ENCODE measurements around the gene NELFCD.
"Not testable (repeated sequence)": the region's sequence is repeated elsewhere in the genome, so short reads cannot be mapped to it uniquely, and the experiment has no call there.

NELFCD gene

GRCh38 chr20:58975353-58975752 is 5.7 kb upstream of the NELFCD start:
- no peak for DNase-seq

GRCh38 chr20:58976061-58976730 is 4.9 kb upstream of the NELFCD start:
- no peak for DNase-seq

- DNase-seq, result no peak
Measured at GRCh38 chr20:58978351-58979190, 2.5 kb upstream of the NELFCD start.

- peak; percentile 43 for DNase-seq
Measured at GRCh38 chr20:58981628-58982364, 740 bp downstream of the NELFCD start.

- no peak for DNase-seq
Measured at GRCh38 chr20:58982406-58983114, 1.5 kb downstream of the NELFCD start.

GRCh38 chr20:58983115-58983468 is 2.0 kb downstream of the NELFCD start:
- not testable (repeated sequence) for DNase-seq

GRCh38 chr20:58984691-58985090 is 3.6 kb downstream of the NELFCD start:
- no peak for DNase-seq

- no peak for DNase-seq
Measured at GRCh38 chr20:58985656-58986055, 4.6 kb downstream of the NELFCD start.

- no peak for DNase-seq
Measured at GRCh38 chr20:58986286-58986967, 5.4 kb downstream of the NELFCD start.

GRCh38 chr20:58986968-58987517 is 6.0 kb downstream of the NELFCD start:
- no peak for DNase-seq

- DNase-seq, result no peak
Measured at GRCh38 chr20:58987790-58988564, 6.9 kb downstream of the NELFCD start.

- no peak for DNase-seq
Measured at GRCh38 chr20:58988565-58988882, 7.5 kb downstream of the NELFCD start.

- no peak for DNase-seq
Measured at GRCh38 chr20:58989196-58989595, 8.1 kb downstream of the NELFCD start.

GRCh38 chr20:58990651-58991445 is 9.8 kb downstream of the NELFCD start:
- DNase-seq, result no peak

GRCh38 chr20:58991715-58992114 is 10.7 kb downstream of the NELFCD start:
- no peak for DNase-seq

- DNase-seq, result no peak
Measured at GRCh38 chr20:58992911-58993310, 11.9 kb downstream of the NELFCD start.

- DNase-seq, result no peak
Measured at GRCh38 chr20:58993332-58994248, 12.5 kb downstream of the NELFCD start.

- DNase-seq, result no peak
Measured at GRCh38 chr20:58994390-58995159, 13.5 kb downstream of the NELFCD start.
